Gastrocnemius medialis (tissue), 4 donors: Measurements from ENCODE around the gene KRTAP4-12.
"Not testable (repeated sequence)": the region's sequence is repeated elsewhere in the genome, so short reads cannot be mapped to it uniquely, and the experiment has no call there.

ENCODE experiments used
- CTCF ChIP-seq, 5 experiments: fragments of 450-650 bp in 3 of 5; fragments of 200-600 bp in 2 of 5; sonication (generic) in 2 of 5; IDR thresholded peaks in 4 of 5; conservative IDR thresholded peaks in 1 of 5; 1 replicate in 4 of 5; 2 replicates in 1 of 5; pipeline ENCODE4 v1.5.1; 2016 to 2019; ENCODE audit warnings: antibody characterized with exemption in 5 of 5, mild to moderate bottlenecking in 3 of 5, moderate library complexity in 3 of 5
- POLR2A ChIP-seq, 2 donors: fragments of 450-650 bp; IDR thresholded peaks; one replicate each; pipeline ENCODE4 v1.6.1; 2017; ENCODE audit warnings: antibody characterized with exemption in 2 of 2, mild to moderate bottlenecking in 2 of 2, moderate library complexity in 2 of 2

DNA sequence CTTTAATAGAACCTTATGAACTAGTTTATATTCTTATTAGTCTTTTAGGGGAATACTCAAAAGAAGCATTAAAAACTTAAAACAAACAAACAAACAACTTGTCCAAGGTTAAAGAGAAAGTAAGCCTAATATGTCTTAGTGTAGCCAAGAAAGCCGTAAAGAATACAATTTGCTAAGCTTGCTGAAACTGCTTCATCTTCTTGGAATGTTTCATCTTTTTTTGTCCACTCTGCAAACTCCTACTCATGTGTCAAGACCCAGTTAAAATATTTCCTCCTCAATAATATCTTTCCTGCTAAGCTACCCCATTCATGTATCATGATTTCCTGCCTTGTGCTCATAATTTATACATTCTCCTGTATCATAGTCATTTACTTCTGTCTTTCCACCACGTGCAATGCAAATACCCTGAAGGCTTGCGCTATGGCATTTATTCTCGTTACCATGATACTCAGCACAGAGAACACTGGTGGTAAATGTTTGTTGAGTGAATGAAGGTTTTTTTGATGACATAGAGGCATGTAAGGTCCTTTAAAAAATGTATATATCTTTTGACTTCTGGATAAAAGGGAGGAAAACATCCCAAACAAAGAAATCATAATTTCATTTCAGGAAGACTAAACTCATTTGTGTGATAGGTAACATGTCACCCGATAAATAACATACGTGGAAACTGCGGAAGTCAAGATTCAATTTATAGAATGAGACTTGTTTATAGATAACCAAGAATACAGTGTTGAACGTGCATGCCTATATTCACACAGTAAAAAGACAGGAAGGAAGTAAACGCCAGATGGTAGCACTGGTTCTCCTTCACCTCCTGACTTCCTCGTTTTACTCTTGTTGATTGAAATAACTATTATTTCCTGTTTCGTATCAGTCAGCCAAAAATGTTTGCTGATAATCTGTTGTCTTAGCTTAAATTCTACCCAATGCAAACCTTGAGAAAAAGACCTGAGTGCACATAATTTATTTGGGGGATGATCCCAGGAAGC lies 4.0 kb downstream of the KRTAP4-12 start:
- TF ChIP-seq CTCF (IDR thresholded peaks at IDR 0.05 in 4 of 5, conservative IDR thresholded peaks at IDR 0.05 in 1 of 5); POLR2A (IDR thresholded peaks at IDR 0.05): not testable (repeated sequence)
